GDM1 (cell line): ENCODE results near the gene NES.

Experiments
- DNase-seq: peaks from one replicate; lab custom pipeline; 2025; lab: John Stamatoyannopoulos, UW

NES gene, protein sequence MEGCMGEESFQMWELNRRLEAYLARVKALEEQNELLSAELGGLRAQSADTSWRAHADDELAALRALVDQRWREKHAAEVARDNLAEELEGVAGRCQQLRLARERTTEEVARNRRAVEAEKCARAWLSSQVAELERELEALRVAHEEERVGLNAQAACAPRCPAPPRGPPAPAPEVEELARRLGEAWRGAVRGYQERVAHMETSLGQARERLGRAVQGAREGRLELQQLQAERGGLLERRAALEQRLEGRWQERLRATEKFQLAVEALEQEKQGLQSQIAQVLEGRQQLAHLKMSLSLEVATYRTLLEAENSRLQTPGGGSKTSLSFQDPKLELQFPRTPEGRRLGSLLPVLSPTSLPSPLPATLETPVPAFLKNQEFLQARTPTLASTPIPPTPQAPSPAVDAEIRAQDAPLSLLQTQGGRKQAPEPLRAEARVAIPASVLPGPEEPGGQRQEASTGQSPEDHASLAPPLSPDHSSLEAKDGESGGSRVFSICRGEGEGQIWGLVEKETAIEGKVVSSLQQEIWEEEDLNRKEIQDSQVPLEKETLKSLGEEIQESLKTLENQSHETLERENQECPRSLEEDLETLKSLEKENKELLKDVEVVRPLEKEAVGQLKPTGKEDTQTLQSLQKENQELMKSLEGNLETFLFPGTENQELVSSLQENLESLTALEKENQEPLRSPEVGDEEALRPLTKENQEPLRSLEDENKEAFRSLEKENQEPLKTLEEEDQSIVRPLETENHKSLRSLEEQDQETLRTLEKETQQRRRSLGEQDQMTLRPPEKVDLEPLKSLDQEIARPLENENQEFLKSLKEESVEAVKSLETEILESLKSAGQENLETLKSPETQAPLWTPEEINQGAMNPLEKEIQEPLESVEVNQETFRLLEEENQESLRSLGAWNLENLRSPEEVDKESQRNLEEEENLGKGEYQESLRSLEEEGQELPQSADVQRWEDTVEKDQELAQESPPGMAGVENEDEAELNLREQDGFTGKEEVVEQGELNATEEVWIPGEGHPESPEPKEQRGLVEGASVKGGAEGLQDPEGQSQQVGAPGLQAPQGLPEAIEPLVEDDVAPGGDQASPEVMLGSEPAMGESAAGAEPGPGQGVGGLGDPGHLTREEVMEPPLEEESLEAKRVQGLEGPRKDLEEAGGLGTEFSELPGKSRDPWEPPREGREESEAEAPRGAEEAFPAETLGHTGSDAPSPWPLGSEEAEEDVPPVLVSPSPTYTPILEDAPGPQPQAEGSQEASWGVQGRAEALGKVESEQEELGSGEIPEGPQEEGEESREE (N-terminal part only)

DNA sequence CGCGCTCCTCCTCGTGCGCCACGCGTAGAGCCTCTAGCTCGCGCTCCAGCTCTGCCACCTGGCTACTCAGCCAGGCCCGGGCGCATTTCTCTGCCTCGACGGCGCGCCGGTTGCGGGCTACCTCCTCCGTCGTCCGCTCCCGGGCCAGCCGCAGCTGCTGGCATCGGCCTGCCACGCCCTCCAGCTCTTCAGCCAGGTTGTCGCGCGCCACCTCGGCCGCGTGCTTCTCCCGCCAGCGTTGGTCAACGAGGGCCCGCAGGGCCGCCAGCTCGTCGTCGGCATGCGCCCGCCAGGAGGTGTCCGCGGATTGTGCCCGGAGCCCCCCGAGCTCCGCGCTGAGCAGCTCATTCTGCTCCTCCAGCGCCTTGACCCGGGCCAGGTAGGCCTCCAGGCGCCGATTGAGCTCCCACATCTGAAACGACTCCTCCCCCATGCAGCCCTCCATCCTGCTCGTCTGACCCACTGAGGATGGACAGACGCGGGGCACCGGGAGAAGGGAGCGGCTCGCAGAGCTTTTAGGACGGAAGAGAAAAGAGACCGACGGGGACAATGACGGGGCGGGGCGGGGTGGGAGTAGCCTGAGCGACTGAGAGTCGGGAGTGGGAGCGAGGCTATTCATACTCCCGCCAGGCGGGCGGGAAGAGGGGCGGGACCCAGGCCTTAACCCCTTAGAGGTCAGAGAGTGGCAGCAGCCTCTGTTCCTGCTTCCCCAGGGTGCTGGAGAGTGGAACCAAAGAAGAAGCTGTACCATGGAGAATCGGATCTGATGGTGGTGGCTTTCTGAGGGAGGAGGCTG is at the start of gene NES:
NES (minus strand) TSS at position 588 of the 796 bp plus-strand sequence; CDS start at position 445, 143 bp downstream.
- DNase-seq, result no peak

DNA sequence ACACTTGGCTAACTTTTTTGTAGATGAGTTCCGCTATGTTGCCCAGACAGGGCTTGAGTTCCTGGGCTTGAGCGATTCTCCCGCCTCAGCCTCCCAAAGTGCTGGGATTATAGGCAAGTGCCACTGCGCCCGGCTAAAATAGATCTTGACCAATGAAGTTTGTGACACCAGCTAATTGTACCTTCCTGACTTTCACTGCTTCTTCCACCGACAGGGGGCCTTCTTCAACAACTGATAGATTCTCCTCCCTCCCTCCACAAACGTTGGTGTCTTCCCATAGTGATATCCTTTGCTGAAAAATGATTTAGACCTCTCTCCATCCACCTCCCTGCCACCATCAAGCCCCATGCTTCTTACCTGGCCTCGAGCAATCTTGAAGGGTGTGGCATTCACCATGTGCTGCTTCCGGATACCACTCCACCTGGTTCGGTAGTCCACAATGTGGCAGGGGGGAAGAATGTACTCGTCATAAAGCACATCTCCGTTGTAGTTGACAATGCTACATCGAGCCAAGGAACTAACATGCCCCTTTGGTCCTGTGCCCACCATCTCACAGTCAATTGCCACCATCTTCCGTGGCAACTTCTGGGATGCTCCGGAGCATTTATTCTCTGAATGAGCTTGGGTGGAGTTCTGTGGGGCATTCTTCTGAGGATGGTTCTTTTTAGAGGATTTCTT is 49.5 kb upstream of the NES start:
- DNase-seq, result peak; percentile 20

DNA sequence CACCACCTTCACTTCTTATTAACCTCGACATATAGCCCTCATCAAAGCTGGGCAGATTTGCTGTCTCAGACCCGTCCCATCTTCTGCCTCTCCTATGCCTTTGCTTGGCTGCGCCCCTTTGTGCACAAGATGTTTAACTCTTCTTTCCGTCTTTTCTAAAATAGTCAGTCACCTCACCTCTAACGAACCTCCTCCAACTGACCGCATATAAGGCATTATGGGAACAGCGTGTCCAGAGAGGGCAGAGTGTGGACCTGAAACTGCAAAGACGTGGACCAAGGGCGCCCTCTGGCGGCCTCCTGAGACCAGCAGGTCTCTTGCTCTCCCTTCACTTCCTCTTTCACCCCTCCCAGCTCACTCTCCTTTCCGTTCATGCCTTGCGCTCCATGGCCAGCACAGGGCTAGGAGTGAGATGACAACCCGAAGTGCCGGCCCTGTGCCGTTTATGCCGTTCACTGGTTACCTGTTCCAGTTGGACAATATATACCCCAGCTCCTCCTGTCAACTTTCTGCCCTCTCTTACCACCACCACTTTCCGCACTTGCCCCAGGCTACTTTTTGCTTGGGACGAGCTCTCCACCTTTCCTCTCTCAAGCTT is 48.6 kb upstream of the NES start:
- DNase-seq, result peak; percentile 70

DNA sequence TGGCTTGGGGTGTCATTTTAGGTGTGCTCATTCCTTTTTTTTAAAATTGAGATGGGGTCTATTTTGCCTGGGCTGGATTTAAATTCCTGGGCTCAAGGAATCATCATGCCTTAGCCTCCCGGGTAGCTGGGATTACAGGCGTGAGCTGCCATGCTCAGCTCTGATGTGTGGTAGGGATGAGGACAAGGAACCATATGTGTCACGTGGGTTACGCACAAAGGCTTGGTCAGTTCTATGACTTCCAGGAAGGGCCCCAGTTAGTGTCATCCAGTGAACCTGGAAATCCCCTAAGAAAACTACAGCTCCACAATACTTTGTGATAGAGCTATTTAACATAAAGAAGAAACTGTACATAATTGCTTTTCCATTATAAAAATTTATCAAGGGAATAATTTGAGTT is 44.3 kb upstream of the NES start:
- no peak for DNase-seq

DNA sequence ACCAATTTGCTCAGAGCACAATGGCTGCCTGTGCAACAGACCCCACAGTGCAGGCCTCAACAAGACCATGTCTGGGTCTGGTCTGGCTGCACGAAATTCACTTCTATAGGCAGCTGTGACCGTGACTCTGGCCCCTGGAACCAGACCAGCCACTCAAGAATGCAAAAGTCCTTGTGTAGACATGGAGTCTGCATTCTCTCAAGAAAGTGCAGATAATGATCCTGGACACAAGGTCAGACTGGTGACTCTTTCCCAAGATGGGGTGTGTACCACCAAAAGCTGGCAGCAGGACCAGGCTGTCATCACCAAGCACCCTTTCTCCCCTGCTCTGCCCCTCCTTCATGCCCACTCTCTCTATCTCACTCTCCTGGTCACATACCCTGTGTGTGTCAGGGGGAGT is 43.9 kb upstream of the NES start:
- DNase-seq, result no peak

DNA sequence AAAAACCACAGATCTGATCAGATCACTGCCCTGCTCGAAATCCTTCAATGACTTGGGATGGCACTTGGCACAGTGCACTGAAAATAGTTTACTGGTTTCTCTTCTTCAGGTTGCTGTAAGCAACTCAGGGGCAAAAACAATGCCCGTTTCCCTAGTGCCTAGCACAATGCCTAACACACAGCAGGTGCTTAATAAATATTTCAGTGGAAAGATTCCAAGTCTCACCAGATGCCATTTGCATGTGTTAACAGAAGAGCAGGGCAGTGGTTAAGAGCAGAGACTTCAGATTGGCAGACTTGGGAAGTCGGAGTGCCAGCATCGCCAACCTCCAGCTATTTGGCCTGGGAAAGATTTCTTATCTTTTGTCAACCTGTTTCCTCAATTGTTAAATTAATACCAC is 40.1 kb upstream of the NES start:
- DNase-seq, result no peak

DNA sequence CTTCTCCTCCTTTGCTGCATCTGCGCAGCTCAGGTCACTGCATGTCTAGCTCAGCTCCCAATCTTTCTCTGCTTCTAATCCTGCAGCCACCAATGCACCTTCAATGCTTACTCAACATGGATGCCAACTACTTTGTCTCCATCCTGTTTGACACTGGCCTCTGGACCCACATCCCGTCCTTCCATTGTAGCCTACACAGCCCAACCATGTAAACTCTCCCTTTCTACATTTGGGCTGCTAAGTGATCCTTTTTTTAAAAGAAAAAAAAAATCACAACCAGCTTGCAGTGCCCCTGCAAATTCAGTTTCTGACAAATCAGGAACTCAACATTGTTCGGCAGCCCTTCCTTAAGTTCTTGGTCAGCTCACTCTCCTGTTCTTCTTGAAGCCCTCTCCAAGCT is 37.6 kb upstream of the NES start:
- DNase-seq, result no peak

DNA sequence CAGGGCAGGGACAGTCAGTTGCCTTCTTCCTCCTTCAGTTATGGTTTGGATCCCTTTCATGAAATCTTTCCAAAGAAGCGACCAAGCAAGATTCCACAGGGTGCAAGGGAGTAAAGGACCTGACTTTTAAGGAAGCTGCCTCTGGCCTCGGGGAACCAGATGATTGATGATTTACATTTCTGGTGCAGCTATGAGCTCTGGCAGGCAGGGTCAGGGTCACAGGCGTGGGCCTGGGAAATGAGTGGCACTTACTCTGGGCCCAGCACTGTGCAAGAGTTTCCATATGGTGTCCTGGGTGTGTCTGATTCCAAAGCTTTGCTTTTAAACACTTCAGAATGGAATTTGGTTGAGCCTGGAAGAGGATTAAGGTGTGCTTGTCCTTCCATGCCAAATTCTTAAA is 35.4 kb upstream of the NES start:
- no peak for DNase-seq

DNA sequence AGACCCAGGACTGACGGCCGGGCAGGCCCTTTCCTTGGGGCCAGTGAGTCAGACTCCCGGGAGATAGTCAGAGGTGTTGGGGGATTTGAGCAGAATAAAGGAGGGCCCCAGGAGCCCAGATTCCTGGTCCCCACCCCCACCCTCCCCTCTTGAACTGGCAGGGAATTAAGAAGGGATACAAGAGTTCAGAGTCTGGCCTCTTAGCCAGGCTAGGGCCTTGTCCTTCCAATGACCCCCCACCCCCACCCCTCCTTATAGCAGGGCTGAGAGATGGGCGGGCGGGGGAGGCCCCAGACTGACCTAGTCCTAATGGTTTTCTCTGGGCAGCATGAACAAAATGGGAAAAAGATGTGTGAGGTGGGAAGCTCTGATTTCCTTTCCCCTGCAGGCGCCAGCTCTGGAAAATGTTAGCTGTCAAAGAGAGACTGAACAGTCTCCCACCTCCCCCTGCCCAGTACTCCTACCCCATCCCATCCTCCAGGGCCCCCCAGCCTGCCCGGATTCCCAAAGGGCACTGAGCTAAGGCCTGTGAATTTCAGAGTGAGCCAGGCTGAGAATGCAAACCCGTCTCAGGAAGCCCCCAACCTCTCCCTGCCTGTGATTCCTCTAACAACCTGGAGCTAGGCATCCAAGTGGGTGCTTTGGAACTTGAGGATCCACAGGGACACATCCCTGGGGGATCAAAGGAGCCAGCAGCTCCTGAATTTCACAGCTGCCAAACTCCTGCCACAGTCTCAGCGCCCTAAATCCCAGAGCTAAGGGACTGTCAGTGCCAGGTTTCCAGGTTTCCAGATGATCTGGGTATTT is 34.0 kb upstream of the NES start:
- DNase-seq, result no peak

DNA sequence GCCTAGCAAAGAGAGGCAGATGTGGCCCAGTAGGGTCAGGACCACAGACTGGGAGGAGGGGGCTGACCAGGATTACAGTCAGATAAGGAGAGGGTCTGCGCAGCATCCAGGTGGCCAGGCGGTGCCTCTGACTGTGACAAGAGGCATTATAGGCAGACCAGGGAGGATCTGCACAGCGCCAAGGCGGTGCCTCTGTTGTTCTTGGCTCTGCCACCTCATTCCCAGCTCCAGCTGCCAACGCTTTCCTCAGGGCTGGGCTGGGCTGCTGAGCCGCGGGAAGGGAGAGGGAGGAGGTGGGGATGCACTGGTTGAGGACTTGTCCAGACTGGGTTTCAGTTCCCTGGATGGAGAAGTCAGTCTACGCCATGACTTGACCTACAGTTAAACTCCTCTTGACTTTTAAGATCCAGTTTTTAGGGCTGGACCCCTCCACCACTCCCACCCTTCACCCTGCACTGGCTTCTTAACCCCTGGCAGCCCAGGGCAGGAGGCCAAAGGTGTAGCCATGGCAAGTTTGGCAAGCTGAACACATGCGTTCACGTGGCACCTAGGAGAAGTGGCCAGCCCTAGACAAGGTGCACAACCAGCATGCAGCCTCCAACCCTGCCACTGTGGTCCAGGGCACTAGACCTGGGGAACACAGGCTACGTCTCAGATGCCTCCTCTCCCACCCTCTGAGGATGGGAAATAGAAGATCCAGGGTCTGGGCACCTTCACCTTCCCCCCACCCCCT is 32.7 kb upstream of the NES start:
- no peak for DNase-seq

DNA sequence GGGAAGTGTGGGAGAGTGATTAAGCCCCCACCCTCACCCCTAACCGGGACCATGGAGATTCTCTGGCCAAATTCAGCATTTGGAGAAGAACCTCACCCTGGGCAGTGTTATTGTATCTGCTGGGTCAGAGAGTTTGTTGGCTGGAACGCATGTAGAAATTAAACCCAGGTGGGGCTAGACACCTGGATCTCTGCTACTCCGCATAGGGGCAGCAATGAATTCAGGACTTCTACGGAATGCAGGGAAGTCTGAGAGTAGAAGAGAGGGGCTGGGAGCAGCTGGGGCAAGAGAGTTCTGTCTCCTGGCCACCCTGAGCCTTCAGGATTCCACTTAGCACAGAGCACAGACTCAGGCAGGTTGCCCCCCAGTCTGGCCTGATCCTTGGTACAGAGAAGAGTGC is 31.8 kb upstream of the NES start:
- no peak for DNase-seq

DNA sequence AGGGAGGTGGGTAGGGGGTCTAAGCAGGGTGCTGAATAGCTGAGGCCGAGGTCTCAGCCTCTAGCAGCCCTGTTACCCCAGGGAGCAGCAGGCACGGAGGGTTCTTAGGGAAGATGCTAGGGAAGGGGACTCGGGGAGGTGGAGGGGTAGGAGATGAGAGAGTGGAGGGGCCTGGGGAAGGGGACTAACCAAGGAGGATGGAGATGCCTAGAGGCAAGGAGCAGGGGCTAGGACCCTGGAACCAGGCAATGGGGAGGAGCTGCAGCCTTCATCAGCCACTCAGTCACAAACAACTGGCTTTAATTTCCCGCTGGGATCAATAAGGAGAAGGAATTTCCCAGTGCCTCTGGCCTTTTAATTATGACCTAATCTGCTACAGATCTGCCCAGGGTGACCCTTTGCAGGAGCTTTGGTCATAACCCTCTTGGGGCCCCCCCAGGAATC is 31.0 kb upstream of the NES start:
- no peak for DNase-seq

DNA sequence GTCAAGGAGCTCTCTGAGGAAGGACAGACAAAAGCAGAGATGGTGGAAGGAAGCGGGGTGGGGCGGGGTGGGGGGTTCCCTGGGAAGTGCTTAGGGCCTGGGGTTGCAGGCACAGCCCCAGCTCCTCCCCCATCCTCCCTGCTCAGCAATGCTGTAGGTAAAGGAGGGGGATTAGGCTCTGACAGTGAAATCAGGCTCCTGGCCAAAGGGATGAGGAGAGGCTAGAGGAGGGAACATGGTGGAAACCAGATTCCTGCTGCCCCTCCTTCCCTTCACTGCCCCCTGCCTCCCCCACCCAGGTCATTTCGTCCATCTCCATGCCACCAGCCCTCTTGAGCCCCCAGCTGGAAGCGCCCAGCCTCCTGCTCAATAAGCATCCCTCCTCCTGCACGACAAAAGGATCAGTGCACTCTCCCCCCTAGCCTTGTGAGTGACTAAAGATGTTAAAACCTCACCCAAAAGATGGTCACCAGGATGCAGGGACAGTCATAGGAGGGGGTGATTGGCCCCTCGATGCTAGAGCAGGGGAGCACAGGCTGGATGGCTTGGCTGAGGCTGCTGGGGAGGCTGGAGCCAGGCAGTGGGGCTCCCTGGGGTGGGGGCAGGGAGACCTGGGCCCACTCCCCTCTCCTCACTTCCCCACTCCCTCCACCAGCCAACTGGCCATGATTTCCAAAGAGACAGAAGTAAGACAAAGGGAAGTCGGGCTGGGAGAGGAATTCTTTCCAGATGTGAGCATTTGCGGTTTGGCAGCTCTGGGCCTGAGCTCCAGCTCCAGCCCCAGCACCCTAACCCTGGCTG is 30.4 kb upstream of the NES start:
- DNase-seq, result no peak

DNA sequence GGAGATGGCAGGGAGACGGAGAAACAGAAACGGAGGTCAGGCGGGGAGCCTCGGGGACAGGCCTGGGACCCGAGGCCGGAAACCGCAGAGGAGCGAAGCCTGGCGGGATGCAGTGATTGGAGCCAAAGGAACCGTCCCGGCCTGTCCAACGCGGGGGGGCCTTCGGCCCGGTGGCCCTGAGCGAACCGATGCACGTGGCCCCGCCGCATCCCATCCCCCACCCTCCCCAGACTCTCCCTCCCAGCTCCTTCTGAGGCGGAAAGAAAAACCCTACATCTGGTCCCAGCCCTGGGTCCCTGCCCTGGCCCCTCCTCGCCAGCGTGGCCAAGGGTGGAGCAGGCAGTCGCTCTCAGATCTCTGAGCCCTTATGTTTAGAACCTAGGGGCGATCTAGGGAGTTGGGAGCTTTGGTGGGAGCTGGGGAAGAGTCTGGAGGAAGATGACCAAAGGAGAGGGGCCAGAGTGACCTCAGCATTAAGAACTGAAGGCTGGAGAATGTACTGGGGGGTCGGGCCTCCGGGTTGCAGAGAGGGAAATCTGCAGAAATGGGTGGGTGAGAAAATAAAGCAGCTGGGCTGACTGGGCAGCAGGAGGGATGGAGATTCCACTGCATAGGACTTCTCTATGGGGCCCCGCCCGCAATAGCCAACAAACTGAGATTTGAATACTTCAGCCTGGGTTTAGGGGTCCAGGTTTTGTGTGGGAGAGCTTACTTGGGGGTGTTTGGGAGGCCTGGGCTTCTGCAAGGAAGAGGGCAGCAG is 29.6 kb upstream of the NES start:
- no peak for DNase-seq

DNA sequence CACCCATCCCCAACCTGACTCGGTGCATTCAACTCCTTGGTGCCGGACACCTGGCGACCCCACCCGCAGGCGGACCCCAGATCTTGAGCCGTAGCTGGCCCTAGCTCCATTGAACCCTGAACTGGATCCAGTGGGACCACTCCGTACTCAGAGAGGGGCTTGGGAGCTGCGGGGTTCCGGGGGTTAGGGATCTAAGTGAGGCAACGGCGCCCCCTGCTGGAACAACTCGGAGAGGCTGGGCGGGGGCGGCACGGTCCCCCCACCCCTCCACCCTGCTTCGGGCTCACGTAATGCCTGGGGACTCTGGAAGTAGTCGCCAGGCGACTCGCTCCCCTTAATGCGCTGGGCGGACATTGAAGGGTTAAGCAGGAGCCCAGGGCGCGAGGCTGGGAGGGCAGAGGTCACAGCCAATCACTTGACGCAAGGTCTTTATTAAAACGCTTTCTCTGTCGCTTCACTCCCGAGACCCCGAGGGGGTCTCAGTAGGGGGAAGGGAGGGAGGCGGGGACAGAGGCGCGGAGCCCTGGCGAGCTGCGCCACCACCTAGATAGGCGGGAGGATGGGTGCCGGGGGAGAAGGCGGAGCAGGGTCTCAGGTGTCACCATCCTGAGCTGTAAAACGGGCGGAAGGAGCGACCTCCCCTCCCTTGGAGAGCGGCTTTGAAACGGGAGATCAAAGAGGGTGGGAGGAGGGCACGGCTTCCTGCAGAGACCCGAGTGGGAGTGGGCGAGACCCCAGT is 28.9 kb upstream of the NES start:
- DNase-seq, result no peak

DNA sequence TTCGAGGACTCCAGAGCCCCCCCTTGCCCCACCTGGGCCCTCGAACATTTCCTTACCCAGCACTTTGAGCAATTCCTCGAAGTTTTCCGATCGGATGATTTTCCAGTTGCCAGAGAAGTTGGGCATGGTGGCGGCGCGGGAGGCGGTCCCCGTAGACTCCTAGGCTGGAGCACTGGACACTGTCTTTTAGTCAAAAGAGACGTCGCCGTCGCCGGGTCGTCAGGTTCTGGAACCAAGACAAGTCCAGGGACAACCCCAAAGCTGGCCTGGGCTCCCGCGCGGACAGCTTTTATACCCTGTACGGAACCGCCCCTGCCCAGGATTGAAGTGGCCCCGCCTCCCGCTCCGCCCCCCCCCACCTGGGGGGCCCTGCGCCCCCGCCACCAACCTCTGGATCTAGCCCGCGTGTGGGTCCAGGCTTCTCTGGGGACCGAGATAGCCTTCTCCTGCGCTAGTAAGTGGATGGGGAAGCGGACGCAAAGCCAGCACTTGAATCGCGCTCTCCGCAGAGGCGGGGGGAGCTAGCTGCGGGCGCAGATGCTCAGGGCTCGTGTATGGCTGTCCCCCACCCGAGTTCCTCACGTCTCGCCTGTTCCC is 28.2 kb upstream of the NES start, which contains the start of gene CRABP2:
CRABP2 (minus strand) TSS at position 263 of the 597 bp plus-strand sequence; CDS start at position 126, 137 bp downstream.
- DNase-seq, result no peak
